Upper lobe of left lung (tissue), 6 donors: ENCODE measurements around the gene LAMB4. TPM values are rescaled to one million over a fixed set of nuclear protein-coding genes. Genes with fewer than 3 reads are reported as not detected.

ENCODE experiments used
- ATAC-seq, 2 donors: fragments of 200-7000 bp; cut with Tn5 transposase; one replicate each; pipeline ENCODE4 v1.9.1; 2022; ENCODE audit warnings: mild to moderate bottlenecking in 2 of 2, moderate library complexity in 2 of 2; ENCODE audit not compliant: low FRiP score in 2 of 2
- DNase-seq, 2 donors: peaks; one replicate each; pipeline ENCODE4 v3.0.0-alpha.2; 2019 to 2020
- H3K27ac ChIP-seq, 4 donors: fragments of 200-600 bp; sonication (generic); one replicate each; pipeline ENCODE4 v1.5.1; 2016 to 2019
- H3K27me3 ChIP-seq, 4 donors: fragments of 200-600 bp; sonication (generic); one replicate each; pipeline ENCODE4 v1.5.1; 2017 to 2019
- H3K36me3 ChIP-seq, 4 donors: fragments of 200-600 bp; sonication (generic); one replicate each; pipeline ENCODE4 v1.5.1; 2016 to 2019
- H3K4me1 ChIP-seq, 4 donors: fragments of 200-600 bp; sonication (generic); one replicate each; pipeline ENCODE4 v1.5.1; 2018 to 2019
- H3K4me3 ChIP-seq, 4 donors: fragments of 200-600 bp; sonication (generic); one replicate each; pipeline ENCODE4 v1.5.1; 2017 to 2019; ENCODE audit warnings: mild to moderate bottlenecking in 2 of 4, moderate library complexity in 1 of 4
- H3K9me3 ChIP-seq, 4 donors: fragments of 200-600 bp; sonication (generic); one replicate each; pipeline ENCODE4 v1.5.1; 2018 to 2019
- CTCF ChIP-seq, 6 experiments: fragments of 450-650 bp in 4 of 6; fragments of 200-600 bp in 2 of 6; sonication (generic) in 2 of 6; IDR thresholded peaks; one replicate each; pipeline ENCODE4 v1.5.1; 2016 to 2019; ENCODE audit warnings: antibody characterized with exemption in 6 of 6
- EP300 ChIP-seq, 4 donors: sonication (generic); formaldehyde crosslinking; IDR thresholded peaks; one replicate each; pipeline ENCODE4 v1.5.1; 2017; ENCODE audit warnings: antibody characterized with exemption in 4 of 4, control low read depth in 2 of 4
- POLR2A ChIP-seq, 4 donors: fragments of 450-650 bp; IDR thresholded peaks; one replicate each; pipeline ENCODE4 v1.5.1; 2016 to 2017; ENCODE audit warnings: antibody characterized with exemption in 4 of 4, mild to moderate bottlenecking in 2 of 4
- POLR2AphosphoS5 ChIP-seq, 2 donors: sonication (generic); formaldehyde crosslinking; IDR thresholded peaks; one replicate each; pipeline ENCODE4 v1.5.1; 2017; ENCODE audit warnings: antibody characterized with exemption in 2 of 2
- WGBS, 2 donors: methylation state at CpG; one replicate each; pipeline ENCODE4 v1.1.5; 2017 to 2018; 5-methylcytosine and 5-hydroxymethylcytosine counted together
- total RNA-seq, 6 donors: library from RNA; depleted of rRNA in 4 of 6; stranded (reverse); fragments of >200 nt in 4 of 6; gene quantifications; one replicate each; pipeline versions ENCODE4 v1.1.0 to v1.2.1, GENCODE V29; 2016 to 2021
- donor health status: DM: no; HTN: no; CAD: no; lungs with moderate emphysema.
- donor health status: DM: no; HTN: yes; CAD: no; lungs with severe emphysema.

Gene LAMB4
- total RNA-seq, 6 donors from 2014 or later: 0.10 to 18.9 (median 0.47) TPM; not detected in 2

GRCh38 chr7:108018668-108019067, 111.5 kb downstream of the LAMB4 start:
- DNase-seq: no peak
- no peak overlapping the region for H3K4me3 ChIP-seq
- no peaks in the 10 kb centered on the region for H3K4me1 ChIP-seq
- no peaks in the 10 kb centered on the region for H3K9me3 ChIP-seq
- H3K27ac ChIP-seq: no peak overlapping the region
- ATAC-seq: no peak
- WGBS, 2 donors: 92 to 98% methylated on average over 4 of the region's 4 CpGs
- no peaks in the 10 kb centered on the region for H3K27me3 ChIP-seq
- H3K36me3 ChIP-seq: no peaks in the 10 kb centered on the region
- TF ChIP-seq POLR2A (IDR thresholded peaks at IDR 0.05) (no peak), CTCF (IDR thresholded peaks at IDR 0.05) (no peak), EP300 (IDR thresholded peaks at IDR 0.05) (no peak), POLR2AphosphoS5 (IDR thresholded peaks at IDR 0.05) (no peak)

GRCh38 chr7:108017776-108018151, 112.4 kb downstream of the LAMB4 start:
- DNase-seq (no peak), ATAC-seq (no peak)
- TF ChIP-seq POLR2AphosphoS5 (IDR thresholded peaks at IDR 0.05): no peak
- no peak for TF ChIP-seq EP300 (IDR thresholded peaks at IDR 0.05)
- no peak for TF ChIP-seq CTCF (IDR thresholded peaks at IDR 0.05)
- Histone ChIP-seq H3K27me3 (no peaks in the 10 kb centered on the region), H3K4me3 (no peak overlapping the region), H3K36me3 (no peaks in the 10 kb centered on the region), H3K4me1 (no peaks in the 10 kb centered on the region), H3K9me3 (no peaks in the 10 kb centered on the region), H3K27ac (no peak overlapping the region)
- WGBS, 2 donors: 81 to 83% methylated on average over 4 of the region's 4 CpGs

- Histone ChIP-seq H3K36me3 (no peaks in the 10 kb centered on the region), H3K27me3 (no peaks in the 10 kb centered on the region), H3K4me1 (no peaks in the 10 kb centered on the region), H3K27ac (no peak overlapping the region), H3K9me3 (no peaks in the 10 kb centered on the region), H3K4me3 (no peak overlapping the region)
- ATAC-seq (peak in 1 of 2 donors; percentile 49), DNase-seq (no peak)
- 51 to 55% methylated on average over 2 of the region's 2 CpGs for WGBS, 2 donors
- TF ChIP-seq EP300 (IDR thresholded peaks at IDR 0.05): no peak
- TF ChIP-seq CTCF (IDR thresholded peaks at IDR 0.05): peak in 3 of 6 experiments; percentile 12 to 25 (median 22)
Observed at GRCh38 chr7:108016841-108017775, 113.1 kb downstream of the LAMB4 start.

GRCh38 chr7:108015740-108016139, 114.4 kb downstream of the LAMB4 start:
- WGBS, 2 donors: 77 to 80% methylated on average over 2 of the region's 2 CpGs
- H3K9me3 ChIP-seq: no peaks in the 10 kb centered on the region
- H3K36me3 ChIP-seq: no peaks in the 10 kb centered on the region
- no peaks in the 10 kb centered on the region for H3K27me3 ChIP-seq
- no peak overlapping the region for H3K27ac ChIP-seq
- TF ChIP-seq CTCF (IDR thresholded peaks at IDR 0.05) (no peak), EP300 (IDR thresholded peaks at IDR 0.05) (no peak), POLR2A (IDR thresholded peaks at IDR 0.05) (no peak), POLR2AphosphoS5 (IDR thresholded peaks at IDR 0.05) (no peak)
- DNase-seq: no peak
- no peak overlapping the region for H3K4me3 ChIP-seq
- H3K4me1 ChIP-seq: no peaks in the 10 kb centered on the region
- ATAC-seq: no peak
